K562 (cell line): ENCODE data around the gene CEBPE. TPM values are rescaled to one million over a fixed set of nuclear protein-coding genes. Genes with fewer than 3 reads are reported as not detected.

Experiments
- ATAC-seq: fragments of 200-7000 bp; cut with Tn5 transposase; 3 replicates; pipeline ENCODE4 v1.9.1; 2020; ENCODE audit warnings: moderate library complexity
- BruUV-seq: library from RNA; stranded (reverse); fragments of 400-500 nt; replicated peaks from 2 replicates; lab custom pipeline; 2021; lab: Mats Ljungman, UMichigan
- CTCF ChIA-PET: fragments of 300-600 bp; formaldehyde crosslinking; extraction: SDS; loops from one replicate; lab custom pipeline; 2021; ENCODE audit warnings: low intra/inter-chr PET ratio; lab: Yijun Ruan, JAX
- POLR2A ChIA-PET: fragments of 300-600, 350-650 bp; sonication (Branson Sonifier 250); formaldehyde crosslinking; extraction: SDS; loops from one replicate; lab custom pipeline; 2021; ENCODE audit warnings: antibody characterized with exemption, inconsistent platforms; lab: Yijun Ruan, JAX
- DNase-seq, 4 experiments: peaks; one replicate each; pipeline versions ENCODE4 v3.0.0 to v3.0.0-alpha.2; 2011 to 2018; ENCODE audit warnings: low spot score in 3 of 4, mixed read lengths in 3 of 4; ENCODE audit errors: extremely low read depth in 1 of 4
- FAIRE-seq: peaks from 2 replicates; lab custom pipeline; 2011; peaks lifted over from hg19 to GRCh38; lab: Jason Lieb, UNC
- H2AFZ ChIP-seq: 2 replicates; pipeline ENCODE4 v1.6.0; 2011; ENCODE audit warnings: low read depth, low read length, control low read depth, inconsistent platforms
- H3K27ac ChIP-seq: fragments of 200-600 bp; 3 replicates; pipeline ENCODE4 v1.8.0; 2011; ENCODE audit warnings: low read depth, mild to moderate bottlenecking, control low read depth, inconsistent platforms, low read length, moderate library complexity, mixed read lengths; ENCODE audit errors: extremely low read depth
- H3K27me3 ChIP-seq, 2 experiments: fragments of 300-600 bp in 1 of 2; 2 replicates in 1 of 2; 3 replicates in 1 of 2; pipeline versions ENCODE4 v1.6.0 to v1.8.0; 2011; ENCODE audit warnings: inconsistent platforms in 2 of 2, low read length in 2 of 2, mild to moderate bottlenecking in 1 of 2, mixed read lengths in 1 of 2, moderate library complexity in 1 of 2; ENCODE audit not compliant: control insufficient read depth in 2 of 2, insufficient read depth in 2 of 2
- H3K36me3 ChIP-seq: fragments of 300-600 bp; 3 replicates; pipeline ENCODE4 v1.8.0; 2011; ENCODE audit warnings: mild to moderate bottlenecking, low read length, inconsistent platforms; ENCODE audit not compliant: control insufficient read depth, insufficient read depth
- H3K4me1 ChIP-seq, 2 experiments: fragments of 200-600 bp in 1 of 2; replicated peaks in 1 of 2; 2 replicates in 1 of 2; 3 replicates in 1 of 2; pipeline versions ENCODE4 v1.5.1 to v1.8.0; 2011; ENCODE audit warnings: inconsistent platforms in 2 of 2, low read length in 2 of 2, mild to moderate bottlenecking in 1 of 2, mixed read lengths in 1 of 2, moderate library complexity in 1 of 2; ENCODE audit not compliant: control insufficient read depth in 2 of 2, insufficient read depth in 2 of 2
- H3K4me2 ChIP-seq: 2 replicates; pipeline ENCODE4 v1.6.1; 2011; ENCODE audit warnings: low read length, control low read depth, inconsistent platforms, mixed read lengths; ENCODE audit not compliant: insufficient read depth
- H3K4me3 ChIP-seq: fragments of 200-600 bp; sonication (generic), shearing (Covaris generic); 2 replicates; pipeline ENCODE4 v1.5.1; 2016; ENCODE audit warnings: control low read depth, inconsistent platforms
- H3K79me2 ChIP-seq: fragments of 200-600 bp; 3 replicates; pipeline ENCODE4 v1.8.0; 2011; ENCODE audit warnings: low read length, inconsistent platforms; ENCODE audit not compliant: control insufficient read depth, insufficient read depth
- H3K9ac ChIP-seq, 2 experiments: 2 replicates each; pipeline versions ENCODE4 v1.6.0 to v1.6.1; 2011; ENCODE audit warnings: low read depth in 2 of 2, low read length in 2 of 2, control low read depth in 1 of 2, inconsistent platforms in 1 of 2, mild to moderate bottlenecking in 1 of 2, mixed read lengths in 1 of 2; ENCODE audit not compliant: insufficient read depth in 1 of 2
- H3K9me1 ChIP-seq: one replicate; pipeline ENCODE4 v1.6.0; 2011; ENCODE audit warnings: inconsistent platforms, mild to moderate bottlenecking, low read length, moderate library complexity; ENCODE audit not compliant: control insufficient read depth, insufficient read depth
- H3K9me3 ChIP-seq: replicated peaks from 2 replicates; pipeline ENCODE4 v1.5.1; 2011; ENCODE audit warnings: low read depth, low read length, inconsistent platforms; ENCODE audit not compliant: control insufficient read depth, insufficient read depth
- H4K20me1 ChIP-seq: replicated peaks from 2 replicates; pipeline ENCODE4 v1.6.1; 2011; ENCODE audit warnings: low read length, inconsistent platforms, mixed read lengths; ENCODE audit not compliant: control insufficient read depth, insufficient read depth
- MYC ChIP-seq, 2 experiments: fragments of 250-450 bp in 1 of 2; sonication (Bioruptor Pico) in 1 of 2; IDR thresholded peaks; 2 replicates each; pipeline versions ENCODE4 v1.5.1 to v1.6.1; 2012 to 2021; ENCODE audit warnings: low read depth in 2 of 2, borderline replicate concordance in 1 of 2, improper control_type of control experiment in 1 of 2, low read length in 1 of 2, mild to moderate bottlenecking in 1 of 2, moderate library complexity in 1 of 2
- NR2C2 ChIP-seq, 2 experiments: fragments of 200-800 bp in 1 of 2; sonication (Bioruptor generic) in 1 of 2; sonication (generic) in 1 of 2; formaldehyde crosslinking in 1 of 2; IDR thresholded peaks; 2 replicates each; pipeline versions ENCODE4 v1.6.1 to v1.8.0; 2016 to 2022; ENCODE audit warnings: mild to moderate bottlenecking in 1 of 2, missing compliant biosample characterization in 1 of 2, missing genetic modification characterization in 1 of 2, missing genetic modification reagents in 1 of 2
- PHB ChIP-seq: fragments of 250-450 bp; sonication (Bioruptor Pico); IDR thresholded peaks from 2 replicates; pipeline ENCODE4 v1.5.0; 2021
- ZNF764 ChIP-seq: fragments of 250-450 bp; sonication (Bioruptor Pico); IDR thresholded peaks from 2 replicates; pipeline ENCODE4 v1.4.0; 2020; ENCODE audit warnings: low read depth, mild to moderate bottlenecking, moderate library complexity
- ZNF785 ChIP-seq: fragments of 250-450 bp; sonication (Bioruptor Pico); IDR thresholded peaks from 2 replicates; pipeline ENCODE4 v1.4.0; 2020; ENCODE audit warnings: mild to moderate bottlenecking
- WGBS: fragments of 100-300 bp; shearing (Covaris generic); methylation state at CpG from one replicate; pipeline ENCODE4 v1.1.6; 2016; ENCODE audit warnings: low coverage, mixed read lengths; ENCODE audit not compliant: insufficient coverage; ENCODE audit errors: missing lambda C conversion rate; 5-methylcytosine and 5-hydroxymethylcytosine counted together
- in situ Hi-C: fragments of 300-500 bp; cut with MboI; formaldehyde crosslinking; loops from 4 replicates; pipeline ENCODE4 v1.15.0; 2018; ENCODE audit warnings: inconsistent platforms, mixed read lengths
- intact Hi-C: fragments of 100-400 bp; cut with micrococcal nuclease; formaldehyde crosslinking; loops from 2 replicates; pipeline ENCODE4 v1.14.2; 2022
- polyA plus RNA-seq, 8 experiments: library from polyadenylated mRNA; depleted of rRNA in 4 of 8; stranded (reverse) in 5 of 8; unstranded in 3 of 8; fragments of >200 nt; fragmentation: Nextera tagmentation in 2 of 8; fragmentation: Illumina TruSeq in 1 of 8; extraction: Ambion mirVana in 2 of 8; extraction: Trizol in 1 of 8; gene quantifications; 2 replicates each; pipeline versions ENCODE4 v1.2.1 to v1.2.3, GENCODE V29; 2011 to 2014; ENCODE audit warnings: inconsistent platforms in 1 of 8, missing spikeins in 1 of 8
- total RNA-seq, 7 experiments: library from RNA; depleted of rRNA in 6 of 7; stranded (reverse); fragments of >200 nt in 6 of 7; fragmentation: Illumina TruSeq in 2 of 7; extraction: Trizol in 2 of 7; gene quantifications; 2 replicates each; pipeline versions ENCODE4 v1.2.1 to v1.2.3, GENCODE V29; 2011 to 2021; ENCODE audit warnings: low replicate concordance in 1 of 7
- TF ChIP-seq, protein P1 (sequence below), 2 experiments: IDR thresholded peaks; 2 replicates each; pipeline ENCODE4 v1.6.1; 2012; ENCODE audit warnings: improper control_type of control experiment in 2 of 2, low read depth in 2 of 2, low read length in 2 of 2, borderline replicate concordance in 1 of 2
- TF ChIP-seq, protein P2 (sequence below): sonication (generic); formaldehyde crosslinking; IDR thresholded peaks from 2 replicates; pipeline ENCODE4 v1.8.0; 2022; ENCODE audit warnings: mild to moderate bottlenecking, low read depth, missing genetic modification reagents

CEBPE gene
- total and polyA plus RNA-seq, 9 of the 15 experiments (the other 6 are each of a cell fraction or from before 2014, with no cell fraction given) = 0.09 to 0.15 (median 0.13) TPM; not detected in 6

DNA sequence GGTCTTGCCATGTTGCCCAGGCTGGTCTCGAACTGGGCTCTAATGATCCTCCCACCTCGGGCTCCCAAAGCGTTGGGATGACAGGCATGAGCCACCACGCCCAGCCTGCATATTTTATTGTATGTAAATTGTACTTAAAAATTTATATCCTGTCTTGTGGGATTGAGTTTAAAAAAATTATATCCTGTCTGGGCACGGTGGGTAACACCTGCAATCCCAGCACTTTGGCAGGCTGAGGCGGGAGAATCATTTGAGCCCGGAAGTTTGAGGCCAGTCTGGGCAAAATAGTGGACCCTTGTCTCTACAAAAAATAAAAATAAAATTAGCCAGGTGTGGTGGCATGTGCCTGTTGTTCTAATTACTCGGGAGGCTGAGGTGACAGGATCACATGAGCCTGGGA, 13.9 kb upstream of the CEBPE start:
- no peak overlapping the region for H3K4me3 ChIP-seq
- FAIRE-seq = no peak
- CTCF ChIA-PET = no interaction called here
- H3K4me1 ChIP-seq = peaks cover 32 to 33% of the 10 kb centered on the region in 2 experiments
- no peak for DNase-seq
- no peak overlapping the region for H2AFZ ChIP-seq
- no peak overlapping the region for H3K27ac ChIP-seq
- intact Hi-C loops = no loop called here
- WGBS = 86% methylated on average over 8 of the region's 8 CpGs
- BruUV-seq = no TSS peak
- in situ Hi-C loops = no loop called here
- no peaks in the 10 kb centered on the region for H3K9me3 ChIP-seq
- ATAC-seq = no peak
- H4K20me1 ChIP-seq = no peaks in the 10 kb centered on the region
- POLR2A ChIA-PET = no interaction called here
- H3K27me3 ChIP-seq = no peaks in the 10 kb centered on the region
- H3K9ac ChIP-seq = no peak overlapping the region
- TF ChIP-seq, protein P1, sequence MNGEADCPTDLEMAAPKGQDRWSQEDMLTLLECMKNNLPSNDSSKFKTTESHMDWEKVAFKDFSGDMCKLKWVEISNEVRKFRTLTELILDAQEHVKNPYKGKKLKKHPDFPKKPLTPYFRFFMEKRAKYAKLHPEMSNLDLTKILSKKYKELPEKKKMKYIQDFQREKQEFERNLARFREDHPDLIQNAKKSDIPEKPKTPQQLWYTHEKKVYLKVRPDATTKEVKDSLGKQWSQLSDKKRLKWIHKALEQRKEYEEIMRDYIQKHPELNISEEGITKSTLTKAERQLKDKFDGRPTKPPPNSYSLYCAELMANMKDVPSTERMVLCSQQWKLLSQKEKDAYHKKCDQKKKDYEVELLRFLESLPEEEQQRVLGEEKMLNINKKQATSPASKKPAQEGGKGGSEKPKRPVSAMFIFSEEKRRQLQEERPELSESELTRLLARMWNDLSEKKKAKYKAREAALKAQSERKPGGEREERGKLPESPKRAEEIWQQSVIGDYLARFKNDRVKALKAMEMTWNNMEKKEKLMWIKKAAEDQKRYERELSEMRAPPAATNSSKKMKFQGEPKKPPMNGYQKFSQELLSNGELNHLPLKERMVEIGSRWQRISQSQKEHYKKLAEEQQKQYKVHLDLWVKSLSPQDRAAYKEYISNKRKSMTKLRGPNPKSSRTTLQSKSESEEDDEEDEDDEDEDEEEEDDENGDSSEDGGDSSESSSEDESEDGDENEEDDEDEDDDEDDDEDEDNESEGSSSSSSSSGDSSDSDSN (IDR thresholded peaks at IDR 0.05; ENCODE audit: borderline replicate concordance in 1 of 2, low read depth in 2 of 2, low read length in 2 of 2) = no peak
- TF ChIP-seq PHB (no peak), ZNF785 (CRISPR knock-in tag) (no peak), NR2C2 (CRISPR knock-in tag; IDR thresholded peaks at IDR 0.05) (no peak), NR2C2 (tag; IDR thresholded peaks at IDR 0.05) (no peak), ZNF764 (CRISPR knock-in tag) (no peak), MYC (IDR thresholded peaks at IDR 0.05; ENCODE audit: low read depth, low read length) (no peak), MYC (CRISPR knock-in tag; IDR thresholded peaks at IDR 0.05; ENCODE audit: borderline replicate concordance, low read depth) (no peak)
- TF ChIP-seq, protein P2, sequence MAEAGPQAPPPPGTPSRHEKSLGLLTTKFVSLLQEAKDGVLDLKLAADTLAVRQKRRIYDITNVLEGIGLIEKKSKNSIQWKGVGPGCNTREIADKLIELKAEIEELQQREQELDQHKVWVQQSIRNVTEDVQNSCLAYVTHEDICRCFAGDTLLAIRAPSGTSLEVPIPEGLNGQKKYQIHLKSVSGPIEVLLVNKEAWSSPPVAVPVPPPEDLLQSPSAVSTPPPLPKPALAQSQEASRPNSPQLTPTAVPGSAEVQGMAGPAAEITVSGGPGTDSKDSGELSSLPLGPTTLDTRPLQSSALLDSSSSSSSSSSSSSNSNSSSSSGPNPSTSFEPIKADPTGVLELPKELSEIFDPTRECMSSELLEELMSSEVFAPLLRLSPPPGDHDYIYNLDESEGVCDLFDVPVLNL = no peak
- H3K79me2 ChIP-seq = no peaks in the 10 kb centered on the region
- H3K4me2 ChIP-seq = no peak overlapping the region
- H3K36me3 ChIP-seq = peaks cover 7% of the 10 kb centered on the region; the same call in 1 of the 3 replicates
- no peaks in the 10 kb centered on the region for H3K9me1 ChIP-seq
